Calu3 (cell line): ENCODE measurements around the gene IQCH. TPM values are rescaled to one million over a fixed set of nuclear protein-coding genes. Genes with fewer than 3 reads are reported as not detected.

Experiments used
- BruUV-seq: library from RNA; stranded (reverse); fragments of 400-500 nt; replicated peaks from 2 replicates; lab custom pipeline; 2021; lab: Mats Ljungman, UMichigan
- CTCF ChIA-PET: fragments of 300-600 bp; sonication (Branson Sonifier 250); formaldehyde crosslinking; loops from one replicate; lab custom pipeline; 2022; ENCODE audit warnings: antibody characterized with exemption; lab: Charles Lee
- DNase-seq: peaks from one replicate; pipeline ENCODE4 v3.0.0; 2022
- H3K27ac Mint-ChIP-seq: one replicate; pipeline ENCODE4 v1.8.0; 2022; ENCODE audit warnings: mixed read lengths; ENCODE audit not compliant: unreplicated experiment
- H3K27me3 Mint-ChIP-seq: one replicate; pipeline ENCODE4 v1.8.0; 2022; ENCODE audit warnings: mixed read lengths; ENCODE audit not compliant: unreplicated experiment
- H3K36me3 Mint-ChIP-seq: one replicate; pipeline ENCODE4 v1.8.0; 2022; ENCODE audit warnings: mild to moderate bottlenecking, moderate library complexity, mixed read lengths; ENCODE audit not compliant: insufficient read depth, unreplicated experiment
- H3K4me1 Mint-ChIP-seq: one replicate; pipeline ENCODE4 v1.8.0; 2022; ENCODE audit warnings: mild to moderate bottlenecking, low read depth, mixed read lengths; ENCODE audit not compliant: unreplicated experiment
- H3K4me3 Mint-ChIP-seq: one replicate; pipeline ENCODE4 v1.8.0; 2022; ENCODE audit warnings: mild to moderate bottlenecking, low read depth, moderate library complexity, mixed read lengths; ENCODE audit not compliant: unreplicated experiment
- H3K9me3 Mint-ChIP-seq: one replicate; pipeline ENCODE4 v1.8.0; 2022; ENCODE audit warnings: low read depth, mixed read lengths; ENCODE audit not compliant: unreplicated experiment
- intact Hi-C: fragments of 100-400 bp; cut with micrococcal nuclease; formaldehyde crosslinking; loops from one replicate; pipeline ENCODE4 v1.10.0; 2022; ENCODE audit not compliant: unreplicated experiment
- total RNA-seq: library from RNA; stranded (reverse); gene quantifications from 2 replicates; pipeline ENCODE4 v1.2.3, GENCODE V29; 2022
- TF ChIP-seq, protein P1 (sequence below): fragments of 200-600 bp; IDR thresholded peaks from one replicate; pipeline ENCODE4 v1.8.0; 2022; ENCODE audit warnings: antibody characterized with exemption; ENCODE audit not compliant: unreplicated experiment

IQCH gene
- total RNA-seq, 1 experiment from 2014 or later: 5.5 TPM

- DNase-seq: no peak
- H3K27ac Mint-ChIP-seq: no peak overlapping the region
- CTCF ChIA-PET: no interaction called here
- TF ChIP-seq, protein P1, sequence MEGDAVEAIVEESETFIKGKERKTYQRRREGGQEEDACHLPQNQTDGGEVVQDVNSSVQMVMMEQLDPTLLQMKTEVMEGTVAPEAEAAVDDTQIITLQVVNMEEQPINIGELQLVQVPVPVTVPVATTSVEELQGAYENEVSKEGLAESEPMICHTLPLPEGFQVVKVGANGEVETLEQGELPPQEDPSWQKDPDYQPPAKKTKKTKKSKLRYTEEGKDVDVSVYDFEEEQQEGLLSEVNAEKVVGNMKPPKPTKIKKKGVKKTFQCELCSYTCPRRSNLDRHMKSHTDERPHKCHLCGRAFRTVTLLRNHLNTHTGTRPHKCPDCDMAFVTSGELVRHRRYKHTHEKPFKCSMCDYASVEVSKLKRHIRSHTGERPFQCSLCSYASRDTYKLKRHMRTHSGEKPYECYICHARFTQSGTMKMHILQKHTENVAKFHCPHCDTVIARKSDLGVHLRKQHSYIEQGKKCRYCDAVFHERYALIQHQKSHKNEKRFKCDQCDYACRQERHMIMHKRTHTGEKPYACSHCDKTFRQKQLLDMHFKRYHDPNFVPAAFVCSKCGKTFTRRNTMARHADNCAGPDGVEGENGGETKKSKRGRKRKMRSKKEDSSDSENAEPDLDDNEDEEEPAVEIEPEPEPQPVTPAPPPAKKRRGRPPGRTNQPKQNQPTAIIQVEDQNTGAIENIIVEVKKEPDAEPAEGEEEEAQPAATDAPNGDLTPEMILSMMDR: no peak
- no peaks in the 10 kb centered on the region for H3K27me3 Mint-ChIP-seq
- H3K4me3 Mint-ChIP-seq: no peak overlapping the region
- intact Hi-C loops: no loop called here
- H3K4me1 Mint-ChIP-seq: no peaks in the 10 kb centered on the region
- BruUV-seq: no TSS peak
- peaks cover 2% of the 10 kb centered on the region for H3K9me3 Mint-ChIP-seq
- H3K36me3 Mint-ChIP-seq: no peaks in the 10 kb centered on the region
Observed at GRCh38 chr15:67365994-67366393, 111.4 kb downstream of the IQCH start.

DNA sequence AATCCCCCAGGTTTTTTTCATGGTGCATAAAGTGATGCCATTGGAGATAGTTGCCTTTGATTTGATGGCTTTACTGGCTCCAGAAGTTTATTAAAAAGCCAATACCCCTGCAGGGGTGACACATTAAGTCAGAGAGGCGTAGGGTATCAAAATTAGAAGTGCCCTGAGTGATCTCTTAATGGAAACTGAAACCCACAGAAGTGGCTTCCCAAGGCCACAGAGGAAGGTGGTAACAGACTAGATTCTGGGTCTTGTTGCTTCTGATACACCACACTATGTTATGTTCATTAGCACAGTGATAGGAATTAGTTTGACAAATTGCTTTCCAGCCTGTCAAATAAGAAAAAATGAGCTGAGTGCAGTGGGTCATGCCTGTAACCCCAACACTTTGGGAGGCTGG lies 112.3 kb downstream of the IQCH start:
- no TSS peak for BruUV-seq
- H3K36me3 Mint-ChIP-seq: no peaks in the 10 kb centered on the region
- no peaks in the 10 kb centered on the region for H3K27me3 Mint-ChIP-seq
- peaks cover 2% of the 10 kb centered on the region for H3K9me3 Mint-ChIP-seq
- H3K4me3 Mint-ChIP-seq: no peak overlapping the region
- CTCF ChIA-PET: no interaction called here
- no peaks in the 10 kb centered on the region for H3K4me1 Mint-ChIP-seq
- intact Hi-C loops: no loop called here
- no peak for DNase-seq
- TF ChIP-seq, protein P1: no peak
- no peak overlapping the region for H3K27ac Mint-ChIP-seq

DNA sequence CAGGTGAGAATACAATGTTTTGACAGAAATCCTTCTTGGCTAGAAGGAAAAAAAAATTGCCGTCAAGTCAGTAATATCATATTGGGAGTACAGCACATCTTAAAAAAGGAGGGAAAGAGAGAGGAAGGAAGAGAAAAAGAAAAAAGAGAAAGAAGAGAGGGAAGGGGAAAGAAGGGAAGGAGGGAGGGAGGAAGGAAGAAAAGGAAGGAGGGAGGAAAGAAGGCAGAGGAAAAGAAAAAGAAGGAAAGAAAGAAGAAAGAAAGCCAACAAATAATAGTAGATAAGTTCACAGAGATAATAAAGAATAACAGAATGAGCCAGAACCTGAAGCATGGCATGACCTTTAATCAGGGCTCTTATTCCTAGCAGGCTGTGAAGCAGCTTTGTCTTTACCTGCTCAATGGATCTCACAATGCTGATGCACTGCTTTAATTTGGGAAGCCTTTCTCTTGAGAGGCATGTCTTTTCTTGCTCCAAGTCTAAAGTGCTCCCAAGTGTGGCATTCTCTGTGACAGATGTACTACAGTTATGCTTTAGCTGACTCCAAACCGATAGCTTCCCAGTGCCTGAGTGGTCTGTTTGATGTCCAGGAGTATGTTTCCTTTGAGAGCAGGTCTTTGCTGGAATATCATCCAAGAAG lies 114.9 kb downstream of the IQCH start:
- TF ChIP-seq, protein P1: no peak
- Mint-ChIP-seq H3K27me3 (no peaks in the 10 kb centered on the region), H3K9me3 (no peaks in the 10 kb centered on the region), H3K4me1 (no peaks in the 10 kb centered on the region), H3K36me3 (no peaks in the 10 kb centered on the region), H3K4me3 (no peak overlapping the region), H3K27ac (no peak overlapping the region)
- intact Hi-C loops: no loop called here
- BruUV-seq: no TSS peak
- no peak for DNase-seq
- CTCF ChIA-PET: no interaction called here

- BruUV-seq: no TSS peak
- Mint-ChIP-seq H3K27ac (no peak overlapping the region), H3K4me1 (no peaks in the 10 kb centered on the region), H3K36me3 (no peaks in the 10 kb centered on the region), H3K27me3 (no peaks in the 10 kb centered on the region), H3K4me3 (no peak overlapping the region), H3K9me3 (no peaks in the 10 kb centered on the region)
- CTCF ChIA-PET: no interaction called here
- DNase-seq: no peak
- intact Hi-C loops: no loop called here
- TF ChIP-seq, protein P1: no peak
Observed at GRCh38 chr15:67370206-67370954, 115.8 kb downstream of the IQCH start.
